ENCODE measurements around the gene LRRN2. TPM values are rescaled to one million over a fixed set of nuclear protein-coding genes. Genes with fewer than 3 reads are reported as not detected.

The LRRN2 gene
- total and polyA plus RNA-seq, 9 donors: 0.23 to 9.7 (median 3.7) TPM

- H3K36me3 ChIP-seq: no peaks in the 10 kb centered on the region
- H3K27ac ChIP-seq: no peak overlapping the region
- peaks cover 5% of the 10 kb centered on the region for H3K4me1 ChIP-seq (ENCODE audit: insufficient read depth)
- WGBS, 3 donors: 95 to 96% (median 96%) methylated on average over 16 to 20 of the region's 20 CpGs
- intact Hi-C loops (cut with DNase I): no loop called here
- no peaks in the 10 kb centered on the region for H3K9me3 ChIP-seq
- no peak for DNase-seq
- no peak overlapping the region for H3K4me3 ChIP-seq
- no peak for TF ChIP-seq POLR2A (IDR thresholded peaks at IDR 0.05)
- TF ChIP-seq EP300 (IDR thresholded peaks at IDR 0.05): no peak
- no peak for TF ChIP-seq CTCF (IDR thresholded peaks at IDR 0.05)
- H3K27me3 ChIP-seq: no peaks in the 10 kb centered on the region
These were observed 67.3 kb downstream of the LRRN2 start for GRCh38 chr1:204618148-204618760.

- no peaks in the 10 kb centered on the region for H3K27me3 ChIP-seq
- WGBS, 3 donors: 71 to 83% (median 81%) methylated on average over 13 of the region's 13 CpGs
- intact Hi-C loops (cut with DNase I): no loop called here
- H3K9me3 ChIP-seq: no peaks in the 10 kb centered on the region
- H3K4me1 ChIP-seq (ENCODE audit: insufficient read depth): peaks cover under 1% of the 10 kb centered on the region
- H3K27ac ChIP-seq: no peak overlapping the region
- no peak for DNase-seq
- TF ChIP-seq POLR2A (IDR thresholded peaks at IDR 0.05) (no peak), EP300 (IDR thresholded peaks at IDR 0.05) (no peak), CTCF (IDR thresholded peaks at IDR 0.05) (no peak)
- H3K4me3 ChIP-seq: no peak overlapping the region
- H3K36me3 ChIP-seq: no peaks in the 10 kb centered on the region
These were observed 68.0 kb downstream of the LRRN2 start for GRCh38 chr1:204617256-204618147.

GRCh38 chr1:204616641-204617040, 68.9 kb downstream of the LRRN2 start:
- WGBS, 3 donors: 79 to 86% (median 80%) methylated on average over 6 of the region's 6 CpGs
- H3K27me3 ChIP-seq: no peaks in the 10 kb centered on the region

GRCh38 chr1:204615881-204616280, 69.7 kb downstream of the LRRN2 start:
- DNase-seq: no peak
- Histone ChIP-seq H3K4me1 (ENCODE audit: insufficient read depth) (no peaks in the 10 kb centered on the region), H3K36me3 (no peaks in the 10 kb centered on the region), H3K27ac (no peak overlapping the region), H3K9me3 (no peaks in the 10 kb centered on the region), H3K4me3 (no peak overlapping the region), H3K27me3 (no peaks in the 10 kb centered on the region)
- 84 to 89% (median 85%) methylated on average over 8 of the region's 8 CpGs for WGBS, 3 donors
- no peak for TF ChIP-seq EP300 (IDR thresholded peaks at IDR 0.05)
- no peak for TF ChIP-seq POLR2A (IDR thresholded peaks at IDR 0.05)
- no peak for TF ChIP-seq CTCF (IDR thresholded peaks at IDR 0.05)
- intact Hi-C loops (cut with DNase I): no loop called here

More at GRCh38 chr1:204616641-204617040, 68.9 kb downstream of the LRRN2 start:
- Histone ChIP-seq H3K9me3 (no peaks in the 10 kb centered on the region), H3K36me3 (no peaks in the 10 kb centered on the region), H3K4me1 (ENCODE audit: insufficient read depth) (no peaks in the 10 kb centered on the region), H3K4me3 (no peak overlapping the region), H3K27ac (no peak overlapping the region)
- intact Hi-C loops (cut with DNase I): no loop called here
- TF ChIP-seq CTCF (IDR thresholded peaks at IDR 0.05) (no peak), POLR2A (IDR thresholded peaks at IDR 0.05) (no peak), EP300 (IDR thresholded peaks at IDR 0.05) (no peak)
- DNase-seq: no peak
